Amniotic stem cell (primary cell): Measurements from ENCODE around the gene HPN.
"Not testable (repeated sequence)": the region's sequence is repeated elsewhere in the genome, so short reads cannot be mapped to it uniquely, and the experiment has no call there.

Source experiments
- DNase-seq: peaks from one replicate; lab custom pipeline; 2025; lab: John Stamatoyannopoulos, UW

Gene HPN

GRCh38 chr19:35027851-35028599, 13.5 kb upstream of the HPN start:
- no peak for DNase-seq

DNA sequence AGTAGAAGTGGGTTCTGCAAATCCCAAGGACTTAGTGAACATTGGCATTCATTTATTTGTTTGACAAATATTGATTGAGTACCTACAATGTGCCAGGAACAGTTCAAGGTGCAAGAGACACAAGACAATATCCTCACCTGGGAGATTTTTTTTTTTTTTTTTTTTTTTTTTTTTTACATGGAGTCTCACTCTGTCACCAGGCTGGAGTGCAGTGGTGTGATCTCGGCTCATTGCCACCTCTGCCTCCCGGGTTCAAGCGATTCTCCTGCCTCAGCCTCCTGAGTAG, 13.0 kb upstream of the HPN start:
- not testable (repeated sequence) for DNase-seq

DNA sequence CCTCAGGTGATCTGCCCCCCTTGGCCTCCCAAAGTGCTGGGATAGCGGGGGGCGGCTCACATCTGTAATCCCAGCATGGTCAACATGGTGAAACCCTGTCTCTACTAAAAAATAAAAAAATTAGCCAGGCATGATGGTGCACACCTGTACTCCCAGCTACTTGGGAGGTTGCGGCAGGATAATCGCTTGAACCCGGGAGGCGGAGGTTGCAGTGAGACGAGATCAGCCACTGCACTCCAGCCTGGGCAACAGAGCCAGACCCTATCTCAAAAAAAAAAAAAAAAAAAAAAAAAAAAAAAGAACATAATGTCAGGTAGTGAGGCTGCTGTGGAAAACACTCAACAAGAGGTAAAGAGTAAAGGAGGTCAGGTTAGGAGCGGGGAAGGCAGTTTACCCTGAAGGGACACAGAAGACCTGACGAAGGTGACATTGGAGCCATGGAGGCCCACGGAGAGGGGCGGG, 12.2 kb upstream of the HPN start:
- DNase-seq = not testable (repeated sequence)

GRCh38 chr19:35029737-35030256, 11.7 kb upstream of the HPN start:
- DNase-seq = no peak

DNA sequence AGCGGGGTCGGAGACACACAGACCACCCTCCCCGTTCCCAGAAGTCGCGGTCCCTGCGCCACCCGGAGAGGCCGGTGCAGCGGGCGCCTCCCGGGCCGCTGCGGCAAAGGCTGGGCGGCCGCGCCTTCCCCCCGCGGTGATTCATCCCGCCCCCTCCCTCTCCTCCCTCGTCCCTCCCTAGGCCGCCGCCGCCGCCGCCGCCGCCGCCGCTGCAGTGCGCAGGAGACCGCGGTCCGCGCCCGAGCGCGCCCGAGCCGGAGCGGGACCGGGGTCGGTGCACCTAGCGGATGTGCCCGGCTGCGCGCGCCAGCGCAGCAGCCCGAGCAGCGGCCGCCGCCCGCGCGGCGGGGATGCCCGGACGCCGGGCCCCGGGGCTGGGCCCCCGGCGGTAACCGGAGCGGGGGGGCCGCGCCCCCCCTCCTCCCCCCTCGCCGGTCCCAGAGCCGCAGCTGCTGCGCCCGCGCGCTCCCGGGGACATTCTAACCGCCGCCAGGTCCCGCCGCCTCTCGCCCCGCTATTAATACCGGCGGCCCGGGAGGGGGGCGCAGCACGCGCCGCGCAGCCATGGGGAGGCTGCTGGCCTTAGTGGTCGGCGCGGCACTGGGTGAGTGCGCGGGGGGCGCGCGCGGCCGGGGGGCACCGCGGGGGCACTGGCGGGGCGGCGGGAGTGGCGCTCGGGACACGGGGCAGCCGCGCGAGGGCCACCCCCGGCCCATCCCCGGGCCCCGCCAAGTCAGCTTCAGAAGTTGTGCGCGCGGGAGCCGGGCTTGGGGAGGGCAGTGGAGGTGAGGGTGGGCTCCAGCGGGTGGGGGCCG, 11.1 kb upstream of the HPN start, which contains the start of gene SCN1B:
SCN1B (plus strand) TSS at position 214 of the 815 bp plus-strand sequence; CDS start at position 565, 351 bp downstream.
- peak; percentile 48 for DNase-seq

- peak; percentile 12 for DNase-seq
These were observed 10.2 kb upstream of the HPN start for GRCh38 chr19:35031072-35031881.

GRCh38 chr19:35032356-35032865, 9.1 kb upstream of the HPN start:
- no peak for DNase-seq

GRCh38 chr19:35033067-35034004, 8.2 kb upstream of the HPN start:
- no peak for DNase-seq

- no peak for DNase-seq
These were observed 7.5 kb upstream of the HPN start for GRCh38 chr19:35034005-35034502.

DNA sequence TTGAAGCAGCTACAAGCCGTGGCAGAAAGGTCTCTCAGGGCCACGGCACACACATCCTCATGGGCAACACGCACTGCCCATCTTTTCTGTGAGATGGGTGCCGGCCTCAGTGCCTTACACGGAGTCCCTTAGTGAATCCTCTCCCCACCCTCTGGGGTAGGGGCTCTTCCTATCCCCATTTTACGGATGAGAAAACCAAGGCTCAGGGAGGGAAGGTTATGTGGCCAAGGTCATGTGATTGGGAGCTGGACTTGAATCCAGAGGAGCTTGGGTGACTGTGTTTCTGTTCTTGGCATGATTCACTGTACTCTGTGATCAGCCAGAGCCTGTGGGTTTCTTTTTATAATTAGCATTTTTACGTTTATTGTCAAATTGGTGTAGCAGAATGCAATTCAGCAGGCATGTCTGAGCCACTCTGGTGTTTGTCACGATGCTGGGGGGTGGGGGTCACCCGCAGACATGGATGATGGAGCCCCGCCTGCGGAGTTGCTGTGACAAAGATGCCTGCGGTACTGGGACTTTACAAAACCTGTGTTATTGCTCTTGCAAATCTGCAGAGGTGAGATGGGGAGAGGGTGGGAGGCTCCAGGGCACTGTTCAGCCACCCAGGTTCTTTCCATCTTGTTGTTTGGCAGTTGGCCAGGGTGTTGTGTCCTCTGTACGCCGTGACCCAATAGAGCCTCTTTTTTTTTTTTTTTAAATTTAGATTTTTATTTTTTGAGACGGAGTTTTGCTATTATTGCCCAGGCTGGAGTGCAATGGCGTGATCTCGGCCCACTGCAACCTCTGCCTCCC, 6.7 kb upstream of the HPN start:
- DNase-seq = no peak

- no peak for DNase-seq
These were observed 3.6 kb upstream of the HPN start for GRCh38 chr19:35037716-35038622.

DNA sequence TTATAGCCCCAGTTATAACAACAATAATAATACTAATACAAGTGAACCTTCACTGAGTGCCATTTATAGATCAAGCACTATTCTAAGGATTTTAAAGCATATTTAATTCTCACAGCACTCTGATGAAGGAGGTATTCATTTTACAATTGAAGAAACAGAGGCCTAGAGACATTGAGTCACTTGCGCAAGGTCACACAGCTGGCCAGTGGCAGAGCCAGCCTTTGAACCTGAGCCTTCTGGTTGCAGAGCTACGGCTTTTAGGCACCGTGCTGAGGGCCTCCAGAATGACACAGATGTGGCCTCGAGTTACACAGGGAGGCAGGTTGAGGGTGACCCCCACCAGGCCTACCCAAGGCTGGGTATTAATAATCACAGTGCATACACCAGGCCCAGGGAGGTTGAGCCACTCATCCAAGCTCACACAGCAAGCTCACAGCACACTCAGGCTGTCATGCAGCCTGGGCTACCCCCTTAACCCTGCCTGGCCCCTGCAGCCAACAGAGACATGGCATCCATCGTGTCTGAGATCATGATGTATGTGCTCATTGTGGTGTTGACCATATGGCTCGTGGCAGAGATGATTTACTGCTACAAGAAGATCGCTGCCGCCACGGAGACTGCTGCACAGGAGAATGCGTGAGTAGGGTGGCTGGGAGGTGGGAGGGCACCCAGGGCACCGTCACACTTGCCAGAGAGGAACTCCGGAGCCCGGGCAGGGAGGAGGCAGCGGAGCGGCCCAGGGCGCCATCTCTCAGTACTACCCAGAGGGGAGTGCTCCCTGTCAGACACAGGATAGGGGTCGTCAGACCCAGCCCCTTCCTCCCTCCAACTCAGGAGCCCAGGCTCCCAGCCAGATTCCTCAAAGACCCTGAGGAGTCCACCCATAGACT, 2.7 kb upstream of the HPN start:
- DNase-seq = no peak

GRCh38 chr19:35039881-35040825, 1.4 kb upstream of the HPN start:
- no peak for DNase-seq

- DNase-seq = no peak
These were observed 534 bp upstream of the HPN start for GRCh38 chr19:35040826-35041547.

- no peak for DNase-seq
These were observed 672 bp downstream of the HPN start for GRCh38 chr19:35042056-35042730.
